ENCODE data around the gene HNRNPA2B1. TPM values are rescaled to one million over a fixed set of nuclear protein-coding genes. Genes with fewer than 3 reads are reported as not detected.
A peak's percentile ranks its signal among the peaks of the same experiment; 100 is the strongest.

The HNRNPA2B1 gene
- total RNA-seq, 1 donor from 2014 or later = 484 TPM

- no peak for TF ChIP-seq CTCF (IDR thresholded peaks at IDR 0.05)
- DNase-seq (ENCODE audit: extremely low spot score, unreplicated experiment) = no peak
- Mint-ChIP-seq H3K27me3 (ENCODE audit: unreplicated experiment) (no peaks in the 10 kb centered on the region), H3K4me1 (ENCODE audit: unreplicated experiment) (peaks cover 15% of the 10 kb centered on the region), H3K36me3 (ENCODE audit: unreplicated experiment) (peaks cover 34% of the 10 kb centered on the region), H3K4me3 (ENCODE audit: unreplicated experiment) (no peak overlapping the region), H3K27ac (ENCODE audit: unreplicated experiment) (no peak overlapping the region), H3K9me3 (ENCODE audit: unreplicated experiment) (no peaks in the 10 kb centered on the region)
Measured at GRCh38 chr7:26183545-26184280, 16.8 kb downstream of the HNRNPA2B1 start.

DNA sequence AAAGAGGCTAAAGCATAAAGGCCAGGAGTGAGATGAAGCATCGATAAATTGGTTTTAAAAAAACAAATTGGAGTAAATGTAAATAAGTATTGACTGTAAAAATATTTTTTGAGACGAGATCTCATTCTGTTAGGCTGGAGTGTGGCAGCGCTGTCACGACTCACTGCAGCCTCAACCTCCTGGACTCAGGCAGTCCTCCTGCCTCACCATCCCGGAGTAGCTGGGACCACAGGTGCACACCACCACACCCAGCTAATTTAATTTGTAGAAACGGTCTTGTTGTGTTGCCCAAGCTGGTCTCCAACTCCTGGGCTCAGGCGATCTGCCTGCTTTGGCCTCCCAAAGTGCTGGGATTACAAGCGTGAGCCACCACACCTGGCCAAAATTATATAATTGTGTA is 17.8 kb downstream of the HNRNPA2B1 start:
- no peak overlapping the region for H3K27ac Mint-ChIP-seq (ENCODE audit: unreplicated experiment)
- peaks cover 15% of the 10 kb centered on the region for H3K4me1 Mint-ChIP-seq (ENCODE audit: unreplicated experiment)

GRCh38 chr7:26182283-26182682 is 18.3 kb downstream of the HNRNPA2B1 start:
- H3K36me3 Mint-ChIP-seq (ENCODE audit: unreplicated experiment) = peaks cover 22% of the 10 kb centered on the region
- H3K27me3 Mint-ChIP-seq (ENCODE audit: unreplicated experiment) = no peaks in the 10 kb centered on the region
- H3K4me1 Mint-ChIP-seq (ENCODE audit: unreplicated experiment) = peaks cover 15% of the 10 kb centered on the region
- TF ChIP-seq CTCF (IDR thresholded peaks at IDR 0.05) = no peak
- H3K27ac Mint-ChIP-seq (ENCODE audit: unreplicated experiment) = no peak overlapping the region
- no peak overlapping the region for H3K4me3 Mint-ChIP-seq (ENCODE audit: unreplicated experiment)
- DNase-seq (ENCODE audit: extremely low spot score, unreplicated experiment) = no peak
- H3K9me3 Mint-ChIP-seq (ENCODE audit: unreplicated experiment) = no peaks in the 10 kb centered on the region

More for the DNA sequence above, 17.8 kb downstream of the HNRNPA2B1 start:
- no peak for DNase-seq (ENCODE audit: extremely low spot score, unreplicated experiment)
- Mint-ChIP-seq H3K9me3 (ENCODE audit: unreplicated experiment) (no peaks in the 10 kb centered on the region), H3K36me3 (ENCODE audit: unreplicated experiment) (peaks cover 26% of the 10 kb centered on the region), H3K4me3 (ENCODE audit: unreplicated experiment) (no peak overlapping the region), H3K27me3 (ENCODE audit: unreplicated experiment) (no peaks in the 10 kb centered on the region)
- no peak for TF ChIP-seq CTCF (IDR thresholded peaks at IDR 0.05)

DNA sequence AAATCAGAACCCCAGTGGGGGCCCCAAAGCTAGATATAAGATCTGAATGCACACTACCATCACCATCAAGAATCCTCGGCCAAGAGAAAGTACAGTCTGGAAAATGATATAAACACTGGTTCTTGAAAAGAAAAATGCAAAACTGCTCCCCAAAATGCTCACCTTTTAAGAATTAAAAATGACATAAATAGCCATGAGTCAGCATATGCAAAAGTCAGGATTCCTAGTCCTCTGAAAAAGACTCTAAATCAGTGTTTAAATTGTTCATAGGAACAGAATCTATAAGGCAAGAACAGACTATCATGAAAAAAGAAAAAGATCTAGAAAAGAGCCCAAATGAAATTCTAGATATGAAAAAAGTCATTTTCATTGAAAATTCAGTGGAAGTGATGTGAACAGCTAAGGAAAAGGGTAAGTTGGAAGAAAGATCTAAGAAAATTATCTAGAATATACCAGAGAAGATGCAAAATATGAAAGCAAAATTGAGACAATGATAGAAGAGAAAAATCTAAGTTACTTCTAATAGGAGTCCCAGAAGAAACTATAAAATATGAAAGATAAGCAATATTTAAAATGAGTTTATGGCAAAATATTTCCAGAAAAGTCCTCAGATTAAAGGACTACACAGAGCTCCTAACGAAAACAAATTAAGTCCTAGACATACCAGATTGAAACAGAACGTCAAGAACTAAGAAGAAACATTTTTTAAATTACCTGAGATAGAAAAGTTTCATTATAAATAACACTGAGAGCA is 18.9 kb downstream of the HNRNPA2B1 start:
- TF ChIP-seq CTCF (IDR thresholded peaks at IDR 0.05) = no peak
- H3K36me3 Mint-ChIP-seq (ENCODE audit: unreplicated experiment) = peaks cover 15% of the 10 kb centered on the region
- H3K9me3 Mint-ChIP-seq (ENCODE audit: unreplicated experiment) = no peaks in the 10 kb centered on the region
- peaks cover 15% of the 10 kb centered on the region for H3K4me1 Mint-ChIP-seq (ENCODE audit: unreplicated experiment)
- no peaks in the 10 kb centered on the region for H3K27me3 Mint-ChIP-seq (ENCODE audit: unreplicated experiment)
- DNase-seq (ENCODE audit: extremely low spot score, unreplicated experiment) = no peak
- no peak overlapping the region for H3K4me3 Mint-ChIP-seq (ENCODE audit: unreplicated experiment)
- H3K27ac Mint-ChIP-seq (ENCODE audit: unreplicated experiment) = peak overlapping the region; percentile 40

DNA sequence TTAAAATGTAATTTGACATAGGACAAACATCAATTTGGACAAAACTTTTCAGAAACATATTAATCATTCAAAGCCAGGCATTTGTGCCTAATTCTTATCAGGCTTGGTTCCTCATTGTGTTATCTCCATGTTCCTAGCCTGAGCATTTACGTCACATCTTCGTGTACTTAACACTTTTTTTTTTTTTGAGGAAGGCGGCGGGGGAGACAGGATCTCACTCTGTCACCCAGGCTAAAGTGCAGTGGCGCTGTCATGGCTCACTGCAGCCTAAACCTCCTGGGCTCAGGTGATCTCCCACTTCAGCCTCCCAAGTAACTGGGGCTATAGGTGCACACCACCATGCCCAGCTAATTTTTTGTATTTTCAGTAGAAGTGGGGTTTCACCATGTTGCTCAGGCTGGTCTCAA is 19.8 kb downstream of the HNRNPA2B1 start:
- DNase-seq (ENCODE audit: extremely low spot score, unreplicated experiment) = no peak
- H3K4me3 Mint-ChIP-seq (ENCODE audit: unreplicated experiment) = no peak overlapping the region
- TF ChIP-seq CTCF (IDR thresholded peaks at IDR 0.05) = no peak

More for the DNA sequence above, 19.8 kb downstream of the HNRNPA2B1 start:
- H3K27ac Mint-ChIP-seq (ENCODE audit: unreplicated experiment) = no peak overlapping the region
- H3K36me3 Mint-ChIP-seq (ENCODE audit: unreplicated experiment) = peaks cover 12% of the 10 kb centered on the region
- H3K4me1 Mint-ChIP-seq (ENCODE audit: unreplicated experiment) = peaks cover 13% of the 10 kb centered on the region
- no peaks in the 10 kb centered on the region for H3K9me3 Mint-ChIP-seq (ENCODE audit: unreplicated experiment)
- H3K27me3 Mint-ChIP-seq (ENCODE audit: unreplicated experiment) = no peaks in the 10 kb centered on the region
